GM21576 (cell line): Measurements from ENCODE around the gene SLC16A10.
"Not testable (repeated sequence)": the region's sequence is repeated elsewhere in the genome, so short reads cannot be mapped to it uniquely, and the experiment has no call there.

Experiments
- ATAC-seq: cut with Tn5 transposase; IDR thresholded peaks from one replicate; pipeline ENCODE4 v1.9.1; 2021; ENCODE audit warnings: mild to moderate bottlenecking, moderate library complexity; ENCODE audit not compliant: unreplicated experiment

Gene SLC16A10

GRCh38 chr6:111087106-111087835, at the start of gene SLC16A10:
Gene SLC16A10, plus strand, starts transcription at chr6:111087503. Its CDS starts 250 bp downstream, at chr6:111087753.
- peak; percentile 77 for ATAC-seq

DNA sequence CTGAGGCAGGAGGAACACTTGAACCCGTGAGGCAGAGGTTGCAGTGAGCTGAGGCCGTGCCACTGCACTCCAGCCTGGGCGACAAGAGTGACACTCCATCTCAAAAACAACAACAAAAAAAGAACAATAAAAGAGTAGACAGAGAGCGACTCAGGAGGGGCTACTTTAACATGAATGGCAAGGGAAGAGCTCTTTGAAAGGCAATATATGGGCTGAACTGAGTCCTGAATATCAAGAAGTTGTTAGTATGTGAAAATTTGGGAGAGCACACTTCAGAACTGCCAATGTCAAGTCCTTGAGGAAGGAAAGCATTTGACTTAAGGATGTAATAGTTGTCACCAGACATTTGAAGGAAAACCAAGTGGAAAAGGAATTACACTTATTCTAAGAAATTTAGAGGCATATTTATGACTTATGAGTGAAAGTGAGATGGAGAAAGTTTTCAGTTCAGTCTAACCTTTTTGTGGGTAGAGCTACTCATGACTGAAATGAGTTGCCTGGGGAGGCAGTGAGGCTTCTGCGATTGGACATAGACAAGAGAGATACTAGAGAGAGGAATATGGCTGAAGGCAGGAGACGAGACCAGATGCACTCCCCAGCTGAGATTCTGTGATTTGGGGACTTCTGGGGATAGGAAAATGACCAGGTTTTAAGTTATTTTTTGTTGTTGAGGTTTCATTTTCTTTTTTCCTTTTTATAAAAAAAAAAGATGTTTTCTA, 48.6 kb upstream of the SLC16A10 start:
- peak; percentile 72 for ATAC-seq

- no peak for ATAC-seq
Observed at GRCh38 chr6:111041917-111042316, 45.4 kb upstream of the SLC16A10 start.

GRCh38 chr6:111047244-111047643, 40.1 kb upstream of the SLC16A10 start:
- no peak for ATAC-seq

DNA sequence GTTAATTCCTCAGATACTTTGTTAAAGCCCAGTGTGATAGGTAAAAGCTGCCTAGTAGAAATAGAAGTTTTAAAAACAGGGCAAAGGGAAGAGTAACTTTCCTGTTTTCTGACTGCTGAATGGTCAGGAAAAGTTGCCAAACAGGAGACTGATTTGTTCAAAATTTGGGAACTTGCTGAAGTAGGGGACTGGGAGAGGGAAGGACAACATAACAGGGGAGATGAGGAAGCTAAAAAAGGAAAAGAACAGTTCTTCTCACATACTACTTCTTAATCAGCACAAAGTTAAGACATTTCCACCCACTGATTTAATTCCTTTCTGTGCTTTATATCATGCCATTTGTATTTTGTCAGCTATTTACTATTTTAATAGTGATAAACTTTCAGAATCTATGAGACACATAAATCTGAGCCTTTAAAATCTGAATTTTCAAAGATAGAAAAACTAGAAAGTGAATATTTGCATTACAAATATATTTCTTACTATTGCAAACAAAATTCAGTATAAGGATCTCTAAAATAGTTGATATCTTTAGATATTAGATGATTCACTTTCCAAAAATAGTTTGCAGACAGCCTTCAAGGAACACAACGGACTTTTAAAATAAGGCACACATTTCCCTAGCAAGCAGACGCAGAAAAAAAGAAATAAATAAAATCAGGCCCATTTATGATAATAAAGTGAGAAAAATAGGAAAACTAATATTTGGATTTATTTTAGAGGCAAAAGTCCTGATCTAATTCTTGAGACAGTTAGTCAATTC, 36.9 kb upstream of the SLC16A10 start:
- no peak for ATAC-seq

GRCh38 chr6:111052171-111052570, 35.1 kb upstream of the SLC16A10 start:
- no peak for ATAC-seq

DNA sequence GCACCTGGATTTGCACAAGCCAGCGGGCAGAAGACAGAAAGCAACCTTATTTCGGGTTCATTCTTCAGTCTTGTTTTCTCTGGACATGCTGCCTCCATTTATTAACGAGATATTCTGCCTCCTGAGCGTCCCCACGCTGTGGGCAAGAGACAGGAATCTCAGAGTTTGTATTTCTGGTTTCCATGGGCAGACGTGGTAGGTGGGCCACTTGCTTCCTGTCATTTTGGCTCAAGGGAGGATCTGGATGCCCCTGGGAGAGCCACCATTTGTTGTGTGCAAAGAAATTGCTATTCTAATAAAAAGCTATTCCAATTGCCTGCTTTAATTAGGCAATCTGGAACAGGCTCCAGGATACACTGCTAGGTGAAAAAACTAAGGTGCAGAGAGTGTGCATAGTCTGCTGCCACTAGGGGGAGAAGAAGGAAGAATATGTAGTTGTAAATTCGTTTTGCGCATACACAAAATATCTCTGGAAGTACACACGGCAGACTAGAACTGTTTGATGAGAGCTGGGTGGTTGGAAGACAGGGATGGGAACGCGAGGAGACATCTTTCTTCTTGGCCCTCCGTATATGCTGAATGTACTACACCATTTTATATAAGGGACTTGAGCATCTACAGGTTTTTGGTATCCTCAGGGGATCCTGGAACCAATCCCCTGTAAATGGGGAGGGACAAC, 30.1 kb upstream of the SLC16A10 start:
- no peak for ATAC-seq

GRCh38 chr6:111061508-111061907, 25.8 kb upstream of the SLC16A10 start:
- no peak for ATAC-seq

DNA sequence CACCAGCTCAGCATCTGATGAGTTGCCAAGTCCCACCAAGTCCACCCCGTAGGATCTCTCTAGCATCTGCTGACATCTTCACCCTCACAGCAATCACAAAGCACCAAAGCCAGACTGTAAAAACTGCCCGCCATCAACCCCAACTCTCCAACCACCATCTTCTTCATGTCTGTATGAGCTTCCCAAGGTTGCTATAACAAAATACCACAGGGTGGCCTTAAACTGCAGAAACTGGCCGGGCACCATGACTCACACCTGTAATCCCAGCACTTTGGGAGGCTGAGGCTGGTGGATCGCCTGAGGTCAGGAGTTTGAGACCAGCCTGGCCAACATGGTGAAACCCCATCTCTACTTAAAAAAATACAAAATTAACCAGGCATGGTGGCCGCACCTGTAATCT, 25.3 kb upstream of the SLC16A10 start:
- ATAC-seq = not testable (repeated sequence)

- not testable (repeated sequence) for ATAC-seq
Observed at GRCh38 chr6:111062860-111063259, 24.4 kb upstream of the SLC16A10 start.

GRCh38 chr6:111068109-111068865, 19.0 kb upstream of the SLC16A10 start:
- no peak for ATAC-seq

DNA sequence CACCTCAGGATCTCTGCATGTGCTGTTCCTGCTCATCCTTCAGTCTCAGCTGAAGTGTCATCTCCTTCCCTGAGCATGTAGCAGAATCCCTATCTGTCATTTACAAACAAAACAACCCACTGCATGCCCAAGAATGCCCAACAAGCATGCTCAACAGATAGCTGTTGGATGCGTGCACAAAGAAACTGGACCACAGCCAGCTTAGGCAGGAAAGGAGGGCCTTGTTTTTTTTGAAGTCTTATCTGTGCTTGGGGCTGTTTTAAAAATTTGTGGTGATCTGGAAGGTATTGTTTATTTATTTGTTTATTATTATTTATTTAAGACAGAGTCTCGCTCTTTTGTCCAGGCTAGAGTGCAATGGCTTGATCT, 18.5 kb upstream of the SLC16A10 start:
- no peak for ATAC-seq

DNA sequence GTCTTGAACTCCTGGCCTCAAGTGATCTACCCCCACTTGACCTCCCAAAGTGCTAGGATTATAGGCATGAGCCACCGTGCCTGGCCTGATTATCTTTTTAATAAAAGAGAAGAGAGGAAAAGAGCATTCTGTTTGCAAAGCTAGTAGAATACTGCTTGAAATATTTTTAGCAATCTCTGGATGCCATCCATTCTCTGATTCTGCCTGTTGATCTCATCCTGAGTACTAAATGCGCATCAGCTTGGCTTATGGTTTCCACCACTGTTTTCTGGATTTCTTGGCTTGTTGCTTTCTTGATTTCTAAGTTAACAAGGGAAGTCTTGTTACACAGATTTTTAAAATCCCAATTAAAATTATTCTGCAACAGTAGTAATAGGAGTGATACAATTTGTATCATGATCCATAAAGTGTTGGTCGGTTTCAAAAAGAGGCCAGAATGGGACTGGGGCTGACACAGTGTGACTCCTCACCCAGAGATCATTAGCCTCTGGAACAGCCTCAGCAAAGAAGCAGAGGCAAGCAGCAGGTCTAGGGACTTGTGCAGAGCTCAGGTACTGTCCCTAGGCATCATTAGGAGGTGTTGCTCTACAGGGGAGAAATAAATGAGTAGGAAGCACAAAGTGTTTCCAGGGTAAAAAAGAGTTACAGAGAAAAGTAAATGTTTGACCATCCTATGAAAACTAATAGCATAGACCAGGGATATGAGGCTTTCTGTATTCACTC, 17.8 kb upstream of the SLC16A10 start:
- ATAC-seq = no peak

- ATAC-seq = no peak
Observed at GRCh38 chr6:111070105-111071005, 16.9 kb upstream of the SLC16A10 start.

DNA sequence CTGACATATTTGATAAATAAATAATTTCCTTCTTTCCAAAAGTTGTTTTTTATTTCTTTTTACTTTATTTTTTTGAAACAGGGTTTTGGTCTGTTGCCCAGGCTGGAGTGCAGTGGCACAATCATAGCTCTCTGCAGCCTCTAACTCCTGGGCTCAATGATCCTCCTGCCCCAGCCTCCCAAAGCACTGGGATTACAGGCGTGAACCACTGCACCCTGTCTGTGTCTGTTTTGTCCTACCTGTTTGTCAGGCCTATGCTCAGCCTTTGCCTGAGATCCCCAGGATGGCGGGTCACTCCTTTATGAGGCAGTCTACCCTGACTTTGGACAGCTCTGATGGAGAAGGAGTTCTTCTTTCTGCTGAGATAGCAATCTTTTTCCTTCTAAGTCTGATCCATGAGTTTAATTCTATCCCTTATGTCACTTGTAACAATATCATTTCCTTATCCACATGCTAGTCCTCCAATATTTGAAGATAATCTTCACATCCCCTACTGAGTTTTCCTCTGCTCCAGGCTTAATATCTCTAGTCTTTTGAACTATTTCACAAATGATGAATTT, 14.4 kb upstream of the SLC16A10 start:
- ATAC-seq = no peak

- ATAC-seq = no peak
Observed at GRCh38 chr6:111074311-111074710, 13.0 kb upstream of the SLC16A10 start.

- no peak for ATAC-seq
Observed at GRCh38 chr6:111076024-111076695, 11.1 kb upstream of the SLC16A10 start.

- no peak for ATAC-seq
Observed at GRCh38 chr6:111080698-111081097, 6.6 kb upstream of the SLC16A10 start.
